ENCODE measurements around the gene SDHAF1.
A peak's percentile ranks its signal among the peaks of the same experiment; 100 is the strongest.

SDHAF1 gene

DNA sequence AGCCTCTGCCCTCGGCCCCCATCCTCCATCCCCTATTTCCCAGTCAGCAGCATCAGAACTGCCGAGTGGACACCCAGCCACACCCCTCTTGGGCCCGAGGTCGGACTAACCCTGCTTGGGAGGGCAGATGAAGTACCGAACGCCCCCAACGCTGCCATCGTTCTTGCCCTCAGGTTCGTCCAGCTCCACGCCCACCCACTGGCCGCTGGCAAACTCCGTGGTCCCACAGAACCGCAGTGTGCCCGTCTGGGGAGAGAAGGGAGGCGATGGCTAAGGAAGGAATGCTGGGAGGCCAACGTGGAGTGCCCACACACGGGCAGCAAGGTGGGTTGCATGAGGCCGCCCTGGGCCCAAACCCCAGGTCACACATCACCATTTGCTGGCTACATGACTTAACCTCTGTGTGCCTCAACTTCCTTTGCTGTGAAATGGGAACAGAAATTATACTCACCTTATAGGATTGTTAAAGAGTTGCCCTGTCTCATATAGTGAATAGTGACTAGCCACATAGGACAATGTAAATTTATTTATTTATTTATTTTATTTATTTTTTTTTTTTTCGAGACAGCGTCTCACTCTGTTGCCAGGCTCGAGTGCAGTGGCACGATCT is 24.2 kb downstream of the SDHAF1 start:
- peaks cover 9% of the 10 kb centered on the region for H3K36me3 ChIP-seq (ENCODE audit: control insufficient read depth, insufficient read depth, low read length)
- WGBS (ENCODE audit: insufficient coverage, insufficient read length): no CpG with 5 or more reads among the region's 22 CpGs
- no peak overlapping the region for H3K27ac ChIP-seq (ENCODE audit: low read length)
- H3K4me3 ChIP-seq (ENCODE audit: low read length): no peak overlapping the region
- H3K27me3 ChIP-seq (ENCODE audit: control insufficient read depth, insufficient read depth, low read length): no peaks in the 10 kb centered on the region
- H3K4me1 ChIP-seq (ENCODE audit: control insufficient read depth, insufficient read depth, low read length): no peaks in the 10 kb centered on the region
- DNase-seq (ENCODE audit: low read depth, low spot score): no peak
- no peaks in the 10 kb centered on the region for H3K9me3 ChIP-seq (ENCODE audit: control insufficient read depth, insufficient read depth, low read length)

DNA sequence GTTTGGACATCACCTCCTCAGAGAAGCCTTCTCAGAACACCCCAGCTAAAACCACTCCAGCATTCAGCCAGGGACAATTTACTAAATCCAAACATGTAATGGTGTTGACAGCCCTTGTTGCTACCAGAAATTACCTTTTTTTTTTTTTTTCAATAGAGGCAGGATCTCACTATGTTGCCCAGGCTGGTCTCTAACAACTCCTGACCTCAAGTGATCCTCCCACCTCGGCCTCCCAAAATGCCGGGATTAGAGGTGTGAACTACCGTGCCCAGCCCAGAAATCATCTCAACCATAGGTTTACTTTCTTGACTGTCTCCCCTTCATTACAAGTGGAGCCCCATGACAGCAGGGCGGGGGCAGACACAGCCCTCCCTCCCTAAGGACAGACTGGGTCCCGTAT is 28.4 kb downstream of the SDHAF1 start:
- Histone ChIP-seq H3K27ac (ENCODE audit: low read length) (no peak overlapping the region), H3K4me3 (ENCODE audit: low read length) (no peak overlapping the region), H3K27me3 (ENCODE audit: control insufficient read depth, insufficient read depth, low read length) (no peaks in the 10 kb centered on the region), H3K36me3 (ENCODE audit: control insufficient read depth, insufficient read depth, low read length) (peaks cover 8% of the 10 kb centered on the region), H3K9me3 (ENCODE audit: control insufficient read depth, insufficient read depth, low read length) (no peaks in the 10 kb centered on the region), H3K4me1 (ENCODE audit: control insufficient read depth, insufficient read depth, low read length) (no peaks in the 10 kb centered on the region; the same call in 1 of the 2 replicates)
- DNase-seq (ENCODE audit: low read depth, low spot score): no peak
- no CpG with 5 or more reads among the region's 5 CpGs for WGBS (ENCODE audit: insufficient coverage, insufficient read length)

- Histone ChIP-seq H3K27me3 (ENCODE audit: control insufficient read depth, insufficient read depth, low read length) (no peaks in the 10 kb centered on the region), H3K4me3 (ENCODE audit: low read length) (no peak overlapping the region), H3K9me3 (ENCODE audit: control insufficient read depth, insufficient read depth, low read length) (no peaks in the 10 kb centered on the region), H3K27ac (ENCODE audit: low read length) (no peak overlapping the region), H3K4me1 (ENCODE audit: control insufficient read depth, insufficient read depth, low read length) (no peaks in the 10 kb centered on the region; the same call in 1 of the 2 replicates), H3K36me3 (ENCODE audit: control insufficient read depth, insufficient read depth, low read length) (peaks cover 8% of the 10 kb centered on the region)
- WGBS (ENCODE audit: insufficient coverage, insufficient read length): no CpG with 5 or more reads among the region's 1 CpG
- no peak for DNase-seq (ENCODE audit: low read depth, low spot score)
Observed at GRCh38 chr19:36025541-36025940, 30.6 kb downstream of the SDHAF1 start.

DNA sequence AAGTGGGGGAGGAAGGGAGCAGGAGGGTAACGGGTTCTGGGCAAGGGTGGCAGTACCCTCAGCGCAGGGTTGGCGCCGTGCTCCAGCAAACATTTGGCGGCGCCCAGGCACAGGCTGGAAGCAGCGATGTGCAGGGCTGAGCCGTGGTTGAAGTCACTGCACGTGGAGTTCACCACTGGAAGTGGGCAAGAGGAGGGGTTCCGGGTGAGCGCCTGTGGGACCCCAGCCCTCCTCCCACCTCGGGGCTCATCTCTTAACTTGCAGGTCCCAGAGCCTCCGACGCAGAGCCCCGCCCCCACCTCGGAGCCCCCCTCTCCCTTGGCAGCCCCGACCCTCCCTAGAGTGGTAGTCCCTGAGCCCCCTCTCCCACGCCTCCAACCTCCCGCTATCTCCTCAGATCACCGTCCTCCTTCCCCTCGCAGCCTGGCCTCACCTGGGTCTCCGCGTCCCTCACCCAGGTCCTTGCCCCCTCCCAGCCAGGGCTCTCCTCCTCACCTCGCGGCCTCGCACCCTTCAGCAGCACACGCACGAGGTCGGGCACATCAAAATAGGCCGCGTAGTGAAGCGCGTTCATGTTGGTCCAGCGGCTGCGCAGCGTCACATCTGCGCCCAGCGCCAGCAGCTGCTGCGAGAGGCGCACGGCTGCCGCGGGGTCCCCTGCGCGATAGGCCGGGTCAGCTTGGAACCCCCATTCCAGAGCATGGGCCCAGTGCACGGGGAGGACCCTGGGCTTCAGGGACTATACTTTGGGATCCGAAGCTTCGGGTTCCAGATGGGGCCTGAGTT is 31.3 kb downstream of the SDHAF1 start:
- Histone ChIP-seq H3K4me1 (ENCODE audit: control insufficient read depth, insufficient read depth, low read length) (no peaks in the 10 kb centered on the region; the same call in 1 of the 2 replicates), H3K36me3 (ENCODE audit: control insufficient read depth, insufficient read depth, low read length) (peaks cover 8% of the 10 kb centered on the region), H3K27ac (ENCODE audit: low read length) (no peak overlapping the region), H3K9me3 (ENCODE audit: control insufficient read depth, insufficient read depth, low read length) (no peaks in the 10 kb centered on the region), H3K4me3 (ENCODE audit: low read length) (no peak overlapping the region), H3K27me3 (ENCODE audit: control insufficient read depth, insufficient read depth, low read length) (no peaks in the 10 kb centered on the region)
- WGBS (ENCODE audit: insufficient coverage, insufficient read length): no CpG with 5 or more reads among the region's 49 CpGs
- DNase-seq (ENCODE audit: low read depth, low spot score): no peak

GRCh38 chr19:36027696-36028095 is 32.7 kb downstream of the SDHAF1 start:
- Histone ChIP-seq H3K4me1 (ENCODE audit: control insufficient read depth, insufficient read depth, low read length) (no peaks in the 10 kb centered on the region; the same call in 1 of the 2 replicates), H3K36me3 (ENCODE audit: control insufficient read depth, insufficient read depth, low read length) (peaks cover 8% of the 10 kb centered on the region), H3K9me3 (ENCODE audit: control insufficient read depth, insufficient read depth, low read length) (no peaks in the 10 kb centered on the region), H3K4me3 (ENCODE audit: low read length) (no peak overlapping the region), H3K27me3 (ENCODE audit: control insufficient read depth, insufficient read depth, low read length) (no peaks in the 10 kb centered on the region), H3K27ac (ENCODE audit: low read length) (no peak overlapping the region)
- DNase-seq (ENCODE audit: low read depth, low spot score): no peak
- WGBS (ENCODE audit: insufficient coverage, insufficient read length): no CpG with 5 or more reads among the region's 6 CpGs

- H3K36me3 ChIP-seq (ENCODE audit: control insufficient read depth, insufficient read depth, low read length): peaks cover 8% of the 10 kb centered on the region
- H3K4me3 ChIP-seq (ENCODE audit: low read length): no peak overlapping the region
- WGBS (ENCODE audit: insufficient coverage, insufficient read length): no CpG with 5 or more reads among the region's 10 CpGs
- DNase-seq (ENCODE audit: low read depth, low spot score): no peak
- no peaks in the 10 kb centered on the region for H3K9me3 ChIP-seq (ENCODE audit: control insufficient read depth, insufficient read depth, low read length)
- no peaks in the 10 kb centered on the region; the same call in 1 of the 2 replicates for H3K4me1 ChIP-seq (ENCODE audit: control insufficient read depth, insufficient read depth, low read length)
- H3K27me3 ChIP-seq (ENCODE audit: control insufficient read depth, insufficient read depth, low read length): no peaks in the 10 kb centered on the region
- H3K27ac ChIP-seq (ENCODE audit: low read length): no peak overlapping the region
Observed at GRCh38 chr19:36028313-36029041, 33.5 kb downstream of the SDHAF1 start.

DNA sequence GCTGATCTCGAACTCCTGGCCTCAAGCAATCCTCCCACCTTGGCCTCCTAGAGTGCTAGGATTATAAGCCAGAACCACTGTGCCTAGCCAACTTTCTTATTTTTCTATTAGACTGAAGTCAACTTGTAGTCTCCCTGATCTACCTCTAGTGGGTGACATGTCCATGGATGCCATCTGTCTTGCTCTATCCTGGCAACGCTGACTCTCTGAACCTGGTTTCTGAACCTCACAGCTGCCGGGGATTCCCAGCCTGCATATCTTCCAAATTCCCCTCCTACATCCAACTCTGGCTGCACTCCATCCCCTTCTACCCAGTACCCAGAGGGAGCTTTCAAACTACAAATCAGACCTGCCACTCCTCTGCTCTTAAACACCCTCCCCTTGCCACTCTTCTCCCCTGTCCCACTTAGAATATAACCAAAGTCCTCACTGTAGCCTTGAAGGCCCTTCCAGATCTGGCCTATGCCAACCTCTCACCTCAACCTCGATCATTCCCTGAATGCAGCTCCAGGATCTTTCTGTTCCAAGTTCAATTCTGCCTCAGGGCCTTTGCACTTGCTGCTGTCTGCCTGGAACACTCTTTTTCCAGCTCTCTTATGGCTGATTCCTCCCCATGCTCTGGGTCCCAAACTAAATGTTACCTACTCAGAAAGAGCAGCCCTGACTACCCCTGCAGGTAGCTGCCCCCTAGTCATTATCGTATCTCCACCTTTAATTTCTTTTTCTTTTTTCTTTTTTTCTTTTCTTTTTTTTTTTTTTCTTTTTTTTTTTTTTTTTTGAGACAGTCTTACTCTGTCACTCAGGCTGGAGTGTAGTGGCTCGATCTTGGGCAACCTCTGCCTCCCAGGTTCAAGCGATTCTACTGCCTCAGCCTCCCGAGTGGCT is 35.5 kb downstream of the SDHAF1 start:
- WGBS (ENCODE audit: insufficient coverage, insufficient read length): no CpG with 5 or more reads among the region's 8 CpGs
- Histone ChIP-seq H3K27me3 (ENCODE audit: control insufficient read depth, insufficient read depth, low read length) (no peaks in the 10 kb centered on the region), H3K4me3 (ENCODE audit: low read length) (no peak overlapping the region), H3K36me3 (ENCODE audit: control insufficient read depth, insufficient read depth, low read length) (no peaks in the 10 kb centered on the region; the same call in 1 of the 2 replicates), H3K27ac (ENCODE audit: low read length) (no peak overlapping the region), H3K4me1 (ENCODE audit: control insufficient read depth, insufficient read depth, low read length) (no peaks in the 10 kb centered on the region; the same call in 1 of the 2 replicates), H3K9me3 (ENCODE audit: control insufficient read depth, insufficient read depth, low read length) (no peaks in the 10 kb centered on the region)
- DNase-seq (ENCODE audit: low read depth, low spot score): no peak

GRCh38 chr19:36031308-36031707 is 36.3 kb downstream of the SDHAF1 start:
- H3K4me3 ChIP-seq (ENCODE audit: low read length): no peak overlapping the region
- no peaks in the 10 kb centered on the region for H3K9me3 ChIP-seq (ENCODE audit: control insufficient read depth, insufficient read depth, low read length)
- H3K36me3 ChIP-seq (ENCODE audit: control insufficient read depth, insufficient read depth, low read length): no peaks in the 10 kb centered on the region; the same call in 1 of the 2 replicates
- no peak overlapping the region for H3K27ac ChIP-seq (ENCODE audit: low read length)
- DNase-seq (ENCODE audit: low read depth, low spot score): no peak
- WGBS (ENCODE audit: insufficient coverage, insufficient read length): no CpG with 5 or more reads among the region's 6 CpGs
- no peaks in the 10 kb centered on the region for H3K27me3 ChIP-seq (ENCODE audit: control insufficient read depth, insufficient read depth, low read length)
- no peaks in the 10 kb centered on the region; the same call in 1 of the 2 replicates for H3K4me1 ChIP-seq (ENCODE audit: control insufficient read depth, insufficient read depth, low read length)

- no peak within 1 kb of the TSS for H3K27ac ChIP-seq (ENCODE audit: low read length)
- peak within 1 kb of the TSS; percentile 86; the same call in 1 of the 2 replicates for H3K4me3 ChIP-seq (ENCODE audit: low read length)
- DNase-seq (ENCODE audit: low read depth, low spot score): no peak
- H3K27me3 ChIP-seq (ENCODE audit: control insufficient read depth, insufficient read depth, low read length): no peaks in the 10 kb centered on the region
- H3K4me1 ChIP-seq (ENCODE audit: control insufficient read depth, insufficient read depth, low read length): no peaks in the 10 kb centered on the region
- no peaks in the 10 kb centered on the region for H3K36me3 ChIP-seq (ENCODE audit: control insufficient read depth, insufficient read depth, low read length)
- no CpG with 5 or more reads among the region's 51 CpGs for WGBS (ENCODE audit: insufficient coverage, insufficient read length)
- no peaks in the 10 kb centered on the region for H3K9me3 ChIP-seq (ENCODE audit: control insufficient read depth, insufficient read depth, low read length)
Observed at GRCh38 chr19:36032251-36033104, 37.5 kb downstream of the SDHAF1 start, which contains the start of gene CLIP3. CLIP3 (minus strand) TSS chr19:36032873; CDS start chr19:36032357, 516 bp downstream.

All from iPS DF 6.9 (cell line).